ENCODE results near the gene UBE2D2. TPM values are rescaled to one million over a fixed set of nuclear protein-coding genes. Genes with fewer than 3 reads are reported as not detected.

Gene UBE2D2
- polyA plus RNA-seq, 1 donor from 2014 or later, result 118 TPM

DNA sequence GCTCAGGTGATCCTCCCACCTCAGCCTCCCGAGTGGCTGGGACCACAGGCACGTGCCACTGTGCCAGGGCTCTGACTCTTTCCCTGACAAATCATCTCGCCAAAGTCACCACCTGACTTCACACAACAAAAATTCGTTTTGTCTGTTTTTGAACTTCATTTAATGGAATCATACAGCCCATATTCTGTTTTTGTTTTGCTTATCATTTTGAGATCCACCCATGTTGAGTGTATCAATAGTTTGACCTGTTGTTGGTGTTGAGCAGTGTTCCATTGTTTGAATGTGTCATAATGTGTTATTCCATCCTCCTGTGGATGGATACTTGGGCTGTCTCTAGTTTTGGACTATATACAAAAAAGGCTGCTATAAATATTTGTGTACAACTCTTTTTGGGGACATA lies 6.9 kb upstream of the UBE2D2 start:
- TF ChIP-seq MXI1 (conservative IDR thresholded peaks at IDR 0.05; ENCODE audit: poor library complexity, severe bottlenecking), result no peak
- no peak for TF ChIP-seq REST (IDR thresholded peaks at IDR 0.05; ENCODE audit: borderline replicate concordance)
- TF ChIP-seq TAF1 (IDR thresholded peaks at IDR 0.05; ENCODE audit: low read depth), result no peak
- no peak for TF ChIP-seq POLR2AphosphoS5 (IDR thresholded peaks at IDR 0.05)
- TF ChIP-seq, protein P1, sequence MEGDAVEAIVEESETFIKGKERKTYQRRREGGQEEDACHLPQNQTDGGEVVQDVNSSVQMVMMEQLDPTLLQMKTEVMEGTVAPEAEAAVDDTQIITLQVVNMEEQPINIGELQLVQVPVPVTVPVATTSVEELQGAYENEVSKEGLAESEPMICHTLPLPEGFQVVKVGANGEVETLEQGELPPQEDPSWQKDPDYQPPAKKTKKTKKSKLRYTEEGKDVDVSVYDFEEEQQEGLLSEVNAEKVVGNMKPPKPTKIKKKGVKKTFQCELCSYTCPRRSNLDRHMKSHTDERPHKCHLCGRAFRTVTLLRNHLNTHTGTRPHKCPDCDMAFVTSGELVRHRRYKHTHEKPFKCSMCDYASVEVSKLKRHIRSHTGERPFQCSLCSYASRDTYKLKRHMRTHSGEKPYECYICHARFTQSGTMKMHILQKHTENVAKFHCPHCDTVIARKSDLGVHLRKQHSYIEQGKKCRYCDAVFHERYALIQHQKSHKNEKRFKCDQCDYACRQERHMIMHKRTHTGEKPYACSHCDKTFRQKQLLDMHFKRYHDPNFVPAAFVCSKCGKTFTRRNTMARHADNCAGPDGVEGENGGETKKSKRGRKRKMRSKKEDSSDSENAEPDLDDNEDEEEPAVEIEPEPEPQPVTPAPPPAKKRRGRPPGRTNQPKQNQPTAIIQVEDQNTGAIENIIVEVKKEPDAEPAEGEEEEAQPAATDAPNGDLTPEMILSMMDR (IDR thresholded peaks at IDR 0.05; ENCODE audit: poor library complexity, severe bottlenecking), result no peak
- TF ChIP-seq RAD21 (conservative IDR thresholded peaks at IDR 0.05), result no peak
- H3K9me3 ChIP-seq (ENCODE audit: low read length), result no peaks in the 10 kb centered on the region

GRCh38 chr5:139557811-139558210 lies 3.3 kb upstream of the UBE2D2 start:
- Histone ChIP-seq H3K27ac (ENCODE audit: low read length) (no peak overlapping the region), H3K36me3 (ENCODE audit: insufficient read depth, low read length) (no peaks in the 10 kb centered on the region), H3K9me2 (ENCODE audit: insufficient read depth, low read length) (no peaks in the 10 kb centered on the region), H3F3A (ENCODE audit: insufficient read depth, low read length, poor library complexity, severe bottlenecking) (peaks cover 9% of the 10 kb centered on the region), H3K4me3 (ENCODE audit: low read length) (no peak overlapping the region), H3K27me3 (ENCODE audit: insufficient read depth, low read depth, low read length) (no peaks in the 10 kb centered on the region), H3K9me3 (ENCODE audit: low read length) (no peaks in the 10 kb centered on the region), H2AFZ (ENCODE audit: low read depth, low read length) (no peak overlapping the region), H3K9ac (ENCODE audit: low read length) (no peak overlapping the region), H4K20me1 (ENCODE audit: insufficient read depth) (no peaks in the 10 kb centered on the region), H3K4me2 (ENCODE audit: low read length) (no peak overlapping the region), H3K79me2 (replicated peaks; ENCODE audit: insufficient read depth, low read length) (peaks cover 8% of the 10 kb centered on the region)
- TF ChIP-seq POLR2AphosphoS5 (IDR thresholded peaks at IDR 0.05) (no peak), REST (IDR thresholded peaks at IDR 0.05; ENCODE audit: borderline replicate concordance) (no peak), RAD21 (conservative IDR thresholded peaks at IDR 0.05) (no peak), EZH2 (IDR thresholded peaks at IDR 0.05; ENCODE audit: borderline replicate concordance, insufficient read depth, low read length, poor library complexity, severe bottlenecking) (no peak), EP300 (conservative IDR thresholded peaks at IDR 0.05; ENCODE audit: poor library complexity, severe bottlenecking) (no peak), MXI1 (conservative IDR thresholded peaks at IDR 0.05; ENCODE audit: poor library complexity, severe bottlenecking) (no peak)
- TF ChIP-seq, protein P1 (IDR thresholded peaks at IDR 0.05; ENCODE audit: poor library complexity, severe bottlenecking), result no peak

More for the DNA sequence above, 6.9 kb upstream of the UBE2D2 start:
- H3K9ac ChIP-seq (ENCODE audit: low read length), result no peak overlapping the region
- H3K9me2 ChIP-seq (ENCODE audit: insufficient read depth, low read length), result no peaks in the 10 kb centered on the region
- H3K79me2 ChIP-seq (replicated peaks; ENCODE audit: insufficient read depth, low read length), result no peaks in the 10 kb centered on the region
- H3K27me3 ChIP-seq (ENCODE audit: insufficient read depth, low read depth, low read length), result no peaks in the 10 kb centered on the region
- no peak overlapping the region for H2AFZ ChIP-seq (ENCODE audit: low read depth, low read length)
- no peak overlapping the region for H3K27ac ChIP-seq (ENCODE audit: low read length)
- H4K20me1 ChIP-seq (ENCODE audit: insufficient read depth), result no peaks in the 10 kb centered on the region
- no peak overlapping the region for H3K4me2 ChIP-seq (ENCODE audit: low read length)
- H3K36me3 ChIP-seq (ENCODE audit: insufficient read depth, low read length), result no peaks in the 10 kb centered on the region
- no peak overlapping the region for H3K4me3 ChIP-seq (ENCODE audit: low read length)
- H3F3A ChIP-seq (ENCODE audit: insufficient read depth, low read length, poor library complexity, severe bottlenecking), result no peaks in the 10 kb centered on the region
